Measurements from ENCODE around the gene S100A9. TPM values are rescaled to one million over a fixed set of nuclear protein-coding genes. Genes with fewer than 3 reads are reported as not detected.

The S100A9 gene
- total RNA-seq, 1 donor from 2014 or later = 88.6 TPM

DNA sequence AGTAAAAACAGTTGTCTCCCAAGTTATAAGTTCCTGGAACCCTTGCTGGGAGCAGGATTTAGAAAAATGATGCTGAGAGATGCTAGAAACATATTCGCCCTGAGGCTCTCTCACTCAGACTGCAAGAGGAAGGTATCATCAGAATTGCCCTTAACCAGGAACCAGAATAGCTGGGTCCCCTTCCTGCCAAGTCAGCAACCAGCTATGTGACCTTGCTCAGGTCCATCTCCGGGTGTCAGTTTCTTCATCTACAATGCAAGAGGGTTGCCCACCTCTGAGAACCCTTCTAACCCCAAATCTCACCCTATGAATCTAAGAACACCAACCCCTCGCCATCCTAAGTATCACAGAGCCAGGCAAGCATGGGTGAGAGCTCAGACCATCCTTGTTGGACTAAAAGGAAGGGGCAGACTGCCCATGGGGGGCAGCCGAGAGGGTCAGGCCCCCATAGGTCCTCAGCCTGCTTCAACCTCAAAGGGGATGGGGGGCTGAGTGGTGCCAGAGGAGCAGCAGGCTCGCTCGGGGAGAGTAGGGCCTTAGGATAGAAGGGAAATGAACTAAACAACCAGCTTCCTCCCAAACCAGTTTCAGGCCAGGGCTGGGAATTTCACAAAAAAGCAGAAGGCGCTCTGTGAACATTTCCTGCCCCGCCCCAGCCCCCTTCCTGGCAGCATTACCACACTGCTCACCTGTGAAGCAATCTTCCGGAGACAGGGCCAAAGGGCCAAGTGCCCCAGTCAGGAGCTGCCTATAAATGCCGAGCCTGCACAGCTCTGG, 390 bp upstream of the S100A9 start:
- no peak overlapping the region for H3K4me3 ChIP-seq (ENCODE audit: low read depth, low read length)
- no peak for DNase-seq (ENCODE audit: low read depth)
- TF ChIP-seq, protein P1, sequence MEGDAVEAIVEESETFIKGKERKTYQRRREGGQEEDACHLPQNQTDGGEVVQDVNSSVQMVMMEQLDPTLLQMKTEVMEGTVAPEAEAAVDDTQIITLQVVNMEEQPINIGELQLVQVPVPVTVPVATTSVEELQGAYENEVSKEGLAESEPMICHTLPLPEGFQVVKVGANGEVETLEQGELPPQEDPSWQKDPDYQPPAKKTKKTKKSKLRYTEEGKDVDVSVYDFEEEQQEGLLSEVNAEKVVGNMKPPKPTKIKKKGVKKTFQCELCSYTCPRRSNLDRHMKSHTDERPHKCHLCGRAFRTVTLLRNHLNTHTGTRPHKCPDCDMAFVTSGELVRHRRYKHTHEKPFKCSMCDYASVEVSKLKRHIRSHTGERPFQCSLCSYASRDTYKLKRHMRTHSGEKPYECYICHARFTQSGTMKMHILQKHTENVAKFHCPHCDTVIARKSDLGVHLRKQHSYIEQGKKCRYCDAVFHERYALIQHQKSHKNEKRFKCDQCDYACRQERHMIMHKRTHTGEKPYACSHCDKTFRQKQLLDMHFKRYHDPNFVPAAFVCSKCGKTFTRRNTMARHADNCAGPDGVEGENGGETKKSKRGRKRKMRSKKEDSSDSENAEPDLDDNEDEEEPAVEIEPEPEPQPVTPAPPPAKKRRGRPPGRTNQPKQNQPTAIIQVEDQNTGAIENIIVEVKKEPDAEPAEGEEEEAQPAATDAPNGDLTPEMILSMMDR (conservative IDR thresholded peaks at IDR 0.05; ENCODE audit: low read depth, low read length) = no peak

DNA sequence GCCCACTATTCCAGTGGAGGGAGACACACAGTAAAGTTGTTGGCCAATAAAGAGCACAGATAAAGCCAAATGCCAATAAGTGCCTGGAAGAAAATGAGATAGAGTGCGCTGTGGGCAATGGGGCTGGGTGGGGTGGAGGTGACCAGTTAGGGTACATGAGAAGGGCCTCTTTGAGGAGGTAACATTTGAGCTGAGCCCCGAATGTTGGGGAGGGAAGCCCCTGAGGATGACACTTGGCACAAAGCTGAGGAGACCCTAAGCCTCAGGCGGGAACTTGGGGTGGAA, 979 bp downstream of the S100A9 start:
- DNase-seq (ENCODE audit: low read depth) = no peak
- TF ChIP-seq, protein P1 (conservative IDR thresholded peaks at IDR 0.05; ENCODE audit: low read depth, low read length) = no peak
- no peak overlapping the region for H3K4me3 ChIP-seq (ENCODE audit: low read depth, low read length)

- H3K4me3 ChIP-seq (ENCODE audit: low read depth, low read length) = no peak overlapping the region
- TF ChIP-seq, protein P1 (conservative IDR thresholded peaks at IDR 0.05; ENCODE audit: low read depth, low read length) = no peak
- no peak for DNase-seq (ENCODE audit: low read depth)
Measured at GRCh38 chr1:153359241-153359640, 1.6 kb downstream of the S100A9 start.

GRCh38 chr1:153360190-153360589, 2.5 kb downstream of the S100A9 start:
- TF ChIP-seq, protein P1 (conservative IDR thresholded peaks at IDR 0.05; ENCODE audit: low read depth, low read length) = no peak
- no peak for DNase-seq (ENCODE audit: low read depth)
- H3K4me3 ChIP-seq (ENCODE audit: low read depth, low read length) = no peak overlapping the region

- no peak for DNase-seq (ENCODE audit: low read depth)
- no peak overlapping the region for H3K4me3 ChIP-seq (ENCODE audit: low read depth, low read length)
Measured at GRCh38 chr1:153360592-153361479, 3.2 kb downstream of the S100A9 start.

GRCh38 chr1:153361480-153362109, 3.9 kb downstream of the S100A9 start:
- TF ChIP-seq, protein P1 (conservative IDR thresholded peaks at IDR 0.05; ENCODE audit: low read depth, low read length) = no peak
- no peak overlapping the region for H3K4me3 ChIP-seq (ENCODE audit: low read depth, low read length)
- no peak for DNase-seq (ENCODE audit: low read depth)

More at GRCh38 chr1:153360592-153361479, 3.2 kb downstream of the S100A9 start:
- TF ChIP-seq, protein P1 (conservative IDR thresholded peaks at IDR 0.05; ENCODE audit: low read depth, low read length) = no peak

All from epithelial cell of proximal tubule (primary cell).